Stimulated activated CD8-positive, alpha-beta memory T cell treated with anti-CD3 and anti-CD28 coated beads, Interleukin-4, amount 100 ng/mL, for 24 hours (primary cell): ENCODE results near the gene TRIM47.

ENCODE experiments used
- DNase-seq: peaks from one replicate; pipeline ENCODE4 v3.0.0-alpha.2; 2020; ENCODE audit warnings: low read depth

Gene TRIM47

DNA sequence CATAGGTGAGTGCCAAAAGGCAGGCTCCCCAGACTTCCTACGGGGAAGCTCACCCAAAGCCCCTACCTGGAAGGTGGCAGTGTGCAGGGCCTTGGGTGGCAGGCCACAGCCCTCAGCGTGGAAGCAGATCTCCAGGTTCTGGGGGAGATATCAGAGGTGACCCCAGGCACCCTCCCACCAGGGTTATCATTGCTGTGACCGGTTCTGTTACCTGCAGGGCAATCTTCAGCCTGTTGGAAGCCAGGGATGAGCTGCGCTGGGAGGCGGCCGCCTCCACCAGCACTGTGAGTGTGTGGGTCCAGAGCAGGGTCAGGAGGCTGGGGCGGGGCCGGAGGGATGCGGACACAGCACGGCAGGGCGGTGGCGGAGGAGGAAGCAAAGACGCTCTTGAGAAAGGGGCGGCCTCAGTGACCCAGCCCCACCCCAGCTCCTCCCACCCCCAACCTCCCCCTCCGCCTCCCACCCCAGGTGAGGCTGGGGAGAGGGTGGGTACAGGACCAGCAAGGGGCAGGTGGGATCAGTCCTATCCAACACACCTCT is 47.3 kb downstream of the TRIM47 start:
- no peak for DNase-seq

DNA sequence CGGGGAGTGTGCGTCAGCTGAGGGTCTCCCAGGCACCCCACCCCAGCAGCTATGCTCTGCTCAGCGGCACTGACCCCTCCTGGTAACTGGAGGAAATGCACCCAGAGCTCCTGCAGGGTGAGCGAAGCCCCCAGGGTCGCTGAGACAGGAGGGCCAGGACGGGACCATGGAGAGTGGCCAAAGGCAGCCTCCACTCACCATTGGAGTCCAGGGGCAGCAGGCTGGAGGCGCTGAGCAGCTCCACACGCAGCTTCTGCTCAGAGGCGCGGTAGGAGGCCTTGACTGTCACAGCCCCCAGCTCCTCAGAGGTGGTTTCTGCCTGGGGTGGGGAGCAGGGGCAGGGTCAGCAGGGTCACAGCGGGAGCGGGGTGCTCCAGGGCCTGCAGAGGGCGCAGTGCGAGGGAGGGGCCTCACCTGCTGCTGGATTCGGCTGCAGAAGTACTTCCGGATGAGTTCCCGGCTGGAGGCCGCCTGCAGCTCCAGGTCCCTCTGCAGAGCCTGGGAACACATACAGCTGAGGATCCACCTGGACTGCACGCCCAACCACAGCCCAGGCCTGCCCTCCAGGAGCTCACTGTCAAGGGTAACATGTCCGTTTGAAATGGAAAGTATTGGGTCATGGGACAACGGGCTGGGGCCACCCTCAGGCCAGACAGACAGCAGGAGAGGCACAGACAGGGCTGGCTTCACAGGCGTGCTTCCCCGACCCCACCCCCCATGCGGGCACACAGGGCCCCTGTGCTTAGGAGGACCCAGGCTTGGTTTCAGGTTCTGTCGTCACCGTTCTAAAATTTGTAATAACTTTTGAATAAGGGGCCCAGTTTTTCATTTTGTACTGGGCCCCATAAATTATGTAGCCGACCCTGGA is 48.0 kb downstream of the TRIM47 start:
- DNase-seq, result no peak

DNA sequence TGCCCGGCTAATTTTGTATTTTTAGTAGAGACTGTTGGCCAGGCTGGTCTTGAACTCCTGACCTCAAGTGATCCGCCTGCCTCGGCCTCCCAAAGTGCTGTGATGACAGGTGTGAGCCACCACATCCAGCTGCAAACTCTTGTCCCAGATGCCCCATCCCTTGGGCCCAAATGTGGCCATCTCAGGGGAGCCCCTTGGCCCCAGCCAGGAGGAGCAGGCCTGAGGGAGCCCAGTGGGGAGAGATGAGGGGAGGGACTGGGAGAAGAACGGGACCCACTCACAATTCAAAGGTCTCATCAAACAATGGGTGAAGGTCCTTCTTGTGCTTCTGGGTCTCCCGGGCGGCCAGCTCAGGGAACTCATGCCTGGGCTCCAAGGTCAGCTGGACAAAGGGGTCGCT is 48.6 kb downstream of the TRIM47 start:
- no peak for DNase-seq

DNA sequence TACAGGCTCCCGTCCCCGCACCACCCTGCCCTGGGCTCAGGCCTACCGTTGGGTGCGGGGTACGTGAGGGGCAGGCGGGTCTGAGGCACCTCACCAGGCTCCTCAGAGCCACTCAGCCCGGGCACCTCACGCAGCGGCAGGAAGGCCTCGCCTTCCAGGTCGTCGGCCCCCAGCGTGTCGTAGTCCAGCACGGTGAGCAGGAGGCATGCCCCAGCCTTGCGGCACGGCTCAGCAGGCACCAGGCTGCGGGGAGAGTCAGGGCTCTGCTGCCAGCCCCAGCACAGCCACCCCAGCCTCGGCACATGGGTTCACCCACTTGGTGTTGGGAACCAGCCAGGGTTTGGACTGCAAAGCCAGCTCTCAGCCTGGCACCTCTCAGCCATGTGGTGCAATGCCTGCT is 49.6 kb downstream of the TRIM47 start:
- DNase-seq, result no peak

DNA sequence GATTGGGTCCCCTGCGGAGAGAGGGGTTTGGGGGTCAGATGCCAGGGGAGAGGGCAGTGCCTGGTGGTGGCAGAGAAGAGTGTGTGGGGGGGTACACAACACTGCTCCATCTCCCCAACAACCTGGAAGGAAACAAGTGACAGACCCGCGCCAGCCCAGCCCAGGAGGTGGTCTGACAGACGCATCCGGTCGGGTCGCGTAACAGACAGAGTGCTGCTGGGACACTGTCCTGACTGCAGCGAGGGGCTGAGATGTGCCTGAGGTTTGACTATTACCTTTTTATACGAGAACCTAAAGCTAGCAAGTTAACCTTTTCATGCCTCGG is 50.3 kb downstream of the TRIM47 start:
- DNase-seq, result no peak

DNA sequence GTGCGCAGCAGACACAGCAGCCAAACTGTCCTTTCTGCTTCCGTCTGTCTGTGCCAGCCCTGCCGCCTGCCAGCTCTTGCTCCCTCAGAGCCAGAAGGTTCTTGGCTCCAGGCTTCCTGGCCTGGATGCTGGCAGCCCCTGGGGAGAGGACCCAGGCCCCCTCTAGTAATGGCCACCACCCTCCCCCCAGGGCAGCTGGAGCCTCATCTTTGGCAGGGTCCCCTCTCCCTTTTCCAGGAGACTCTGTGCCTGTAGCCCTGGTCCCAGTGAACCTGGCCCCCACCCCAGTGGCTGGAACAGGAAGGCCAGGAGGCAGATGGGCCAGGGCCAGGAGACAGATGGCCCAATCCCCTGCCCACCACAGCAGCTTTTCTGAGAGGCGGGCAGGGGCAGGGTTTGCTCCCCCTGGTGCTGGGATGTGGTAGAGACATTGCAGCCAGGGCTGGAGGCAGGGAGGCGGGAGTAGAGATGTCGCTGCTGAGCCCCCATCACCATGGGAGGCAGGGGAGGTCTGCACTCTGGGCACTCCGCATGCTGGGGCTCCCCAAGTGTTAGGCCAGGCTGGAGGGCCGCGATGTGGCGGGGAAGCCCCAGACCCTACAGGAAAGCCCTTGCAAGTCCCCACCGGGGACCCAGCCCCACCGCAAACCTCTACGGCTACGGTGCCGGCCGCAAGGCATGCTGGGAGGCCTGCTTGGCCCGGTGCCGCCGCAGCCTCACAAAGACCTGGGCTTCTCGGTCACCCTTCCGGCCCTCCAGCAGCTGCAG is 50.9 kb downstream of the TRIM47 start:
- peak; percentile 55 for DNase-seq

DNA sequence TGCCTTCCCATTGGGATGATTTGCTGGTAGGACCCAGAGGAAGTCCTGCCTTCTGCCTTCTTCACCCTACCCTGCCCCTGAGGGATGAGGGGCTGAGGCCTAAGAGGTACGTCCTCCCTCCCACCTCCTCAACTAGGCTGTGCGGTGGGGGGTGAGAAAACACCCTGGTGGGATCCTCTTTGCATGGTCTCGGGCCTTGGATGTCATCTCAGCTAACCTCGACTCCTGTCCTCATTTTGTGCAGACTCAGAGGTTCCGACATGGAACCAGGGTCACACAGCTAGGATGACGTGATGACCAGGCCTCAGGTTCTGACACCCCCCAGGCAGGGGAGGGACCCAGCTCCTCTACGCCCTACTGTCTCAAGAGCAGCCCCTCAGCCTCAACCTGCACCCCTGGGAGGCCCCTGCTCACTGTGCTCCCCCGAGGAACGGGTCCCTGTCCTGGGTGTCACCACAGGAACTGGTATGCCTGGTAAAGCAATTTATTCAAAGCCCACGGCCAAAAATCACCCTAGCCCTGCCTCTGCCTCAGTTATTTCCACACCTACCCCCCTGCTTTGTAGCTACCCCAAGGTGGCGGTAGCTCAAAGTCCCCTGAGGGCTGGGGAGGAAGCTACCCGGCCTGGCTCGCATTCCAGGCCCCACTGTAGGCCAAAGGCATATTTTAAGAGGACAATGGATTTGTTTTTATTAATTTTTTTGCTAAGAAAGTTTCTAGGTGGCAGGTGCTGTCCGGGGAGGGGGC is 51.6 kb downstream of the TRIM47 start:
- no peak for DNase-seq

DNA sequence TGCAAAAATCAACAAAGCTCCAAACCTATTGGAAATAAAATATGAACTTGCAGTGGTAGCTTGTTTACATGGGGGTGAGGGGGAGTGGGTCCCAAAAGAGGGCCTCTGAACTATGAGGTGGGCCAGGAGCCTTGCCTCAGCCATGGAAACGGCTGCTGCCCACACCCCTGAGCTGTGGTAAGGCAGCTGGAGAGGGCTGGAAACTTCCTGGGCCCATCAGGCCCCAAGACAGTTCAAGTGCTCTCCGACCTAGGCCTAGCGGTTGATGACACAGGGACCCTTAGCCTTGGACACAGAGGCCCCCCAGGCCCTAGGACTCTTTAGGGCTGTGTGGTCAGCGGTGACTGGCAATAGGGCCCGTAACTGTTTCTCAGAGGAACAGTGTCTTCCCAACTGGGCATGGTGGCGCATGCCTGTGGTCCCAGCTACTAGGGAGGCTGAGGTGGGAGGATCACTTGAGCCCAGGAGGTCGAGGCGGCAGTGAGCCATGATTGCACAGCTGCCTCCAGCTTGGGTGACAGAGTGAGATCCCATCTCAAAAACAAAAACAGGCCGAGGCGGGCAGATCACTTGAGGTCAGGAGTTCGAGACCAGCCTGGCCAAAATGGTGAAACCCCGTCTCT is 52.5 kb downstream of the TRIM47 start:
- DNase-seq, result no peak

DNA sequence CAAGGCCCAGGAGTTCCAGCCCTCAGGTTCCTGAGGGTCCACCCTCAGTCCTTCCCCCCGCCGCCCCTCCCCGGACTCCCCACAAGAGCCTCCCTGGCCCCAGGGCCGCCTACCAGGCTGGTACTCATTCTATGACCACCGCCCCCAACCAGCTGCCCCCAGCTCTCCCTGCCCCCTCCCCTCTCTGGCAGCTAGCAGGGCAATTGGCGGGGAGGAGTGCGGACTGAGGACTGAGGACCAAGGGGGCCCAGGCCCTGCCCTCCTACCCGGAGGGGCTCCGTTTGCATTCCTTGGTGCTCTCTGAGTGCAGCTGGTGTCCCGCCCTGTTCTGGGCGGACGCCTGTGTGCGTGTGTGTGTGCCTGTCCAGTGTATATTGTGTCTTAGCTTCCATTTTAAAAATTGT is 53.2 kb downstream of the TRIM47 start:
- no peak for DNase-seq

DNA sequence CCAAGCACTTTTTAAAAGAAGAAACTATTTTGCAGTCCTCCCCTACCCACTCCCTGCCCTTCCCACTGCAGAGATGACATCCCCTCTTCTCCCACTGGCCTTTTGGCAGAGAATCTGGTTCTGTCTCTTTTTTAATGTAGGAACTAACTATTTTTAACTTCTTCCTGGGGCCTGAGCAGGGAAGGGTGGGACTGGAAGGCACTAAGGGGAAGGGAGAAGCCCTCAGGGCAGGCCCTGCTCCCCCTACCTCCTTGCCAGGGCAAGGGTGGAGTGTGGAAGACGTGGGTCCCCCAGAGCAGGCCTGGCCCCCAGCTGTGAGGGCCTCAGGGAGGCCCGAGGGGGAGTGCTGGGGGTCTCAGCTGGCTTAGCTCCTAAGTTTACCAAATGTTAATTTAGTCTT is 53.7 kb downstream of the TRIM47 start:
- DNase-seq, result no peak
